CD4-positive, alpha-beta T cell (primary cell): ENCODE data around the gene LIN7C. TPM values are rescaled to one million over a fixed set of nuclear protein-coding genes. Genes with fewer than 3 reads are reported as not detected.
"Not testable (repeated sequence)": the region's sequence is repeated elsewhere in the genome, so short reads cannot be mapped to it uniquely, and the experiment has no call there.

ENCODE experiments used
- ATAC-seq: fragments of 200-7000 bp; cut with Tn5 transposase; one replicate; pipeline ENCODE4 v1.10.0; 2022; ENCODE audit warnings: mild to moderate bottlenecking; ENCODE audit not compliant: poor library complexity
- CTCF ChIA-PET: fragments of 350-600 bp; sonication (Branson Sonifier 250); formaldehyde crosslinking; loops from one replicate; lab custom pipeline; 2021; ENCODE audit warnings: antibody characterized with exemption, inconsistent platforms; lab: Charles Lee
- POLR2A ChIA-PET: fragments of 350-600 bp; sonication (Branson Sonifier 250); formaldehyde crosslinking; loops from one replicate; lab custom pipeline; 2021; ENCODE audit warnings: antibody characterized with exemption, inconsistent platforms; lab: Charles Lee
- DNase-seq, 14 experiments: peaks; one replicate each; pipeline ENCODE4 v3.0.0-alpha.2; 2013 to 2020; ENCODE audit warnings: mixed read lengths in 2 of 14
- H3K27ac ChIP-seq, 2 donors: one replicate each; pipeline versions ENCODE4 v1.5.1 to v1.7.0; 2013; ENCODE audit warnings: low read length in 2 of 2, low read depth in 1 of 2, mild to moderate bottlenecking in 1 of 2
- H3K27me3 ChIP-seq, 2 experiments: 1 replicate in 1 of 2; 2 replicates in 1 of 2; pipeline versions ENCODE4 v1.6.1 to v1.7.0; 2013; ENCODE audit warnings: low read length in 2 of 2, control low read depth in 1 of 2, mild to moderate bottlenecking in 1 of 2, moderate library complexity in 1 of 2; ENCODE audit not compliant: insufficient read depth in 2 of 2, control insufficient read depth in 1 of 2
- H3K36me3 ChIP-seq: one replicate; pipeline ENCODE4 v1.6.1; 2013; ENCODE audit warnings: low read length, control low read depth; ENCODE audit not compliant: insufficient read depth
- H3K4me1 ChIP-seq: one replicate; pipeline ENCODE4 v1.6.1; 2013; ENCODE audit warnings: low read length, control low read depth; ENCODE audit not compliant: insufficient read depth
- H3K4me3 ChIP-seq: one replicate; pipeline ENCODE4 v1.5.1; 2013; ENCODE audit warnings: mild to moderate bottlenecking, low read length, moderate library complexity
- H3K9me3 ChIP-seq, 2 experiments: 1 replicate in 1 of 2; 2 replicates in 1 of 2; pipeline versions ENCODE4 v1.6.1 to v1.7.0; 2013; ENCODE audit warnings: low read length in 2 of 2, mild to moderate bottlenecking in 2 of 2, control low read depth in 1 of 2, moderate library complexity in 1 of 2; ENCODE audit not compliant: control insufficient read depth in 1 of 2, insufficient read depth in 1 of 2
- H3K27ac Mint-ChIP-seq: one replicate; pipeline ENCODE4 v1.8.0; 2020; ENCODE audit warnings: mixed read lengths
- H3K27me3 Mint-ChIP-seq: one replicate; pipeline ENCODE4 v1.8.0; 2021; ENCODE audit warnings: mixed read lengths
- H3K36me3 Mint-ChIP-seq: one replicate; pipeline ENCODE4 v1.8.0; 2021; ENCODE audit warnings: low read depth, mixed read lengths
- H3K4me1 Mint-ChIP-seq: one replicate; pipeline ENCODE4 v1.8.0; 2021; ENCODE audit warnings: low read depth, mixed read lengths
- H3K4me3 Mint-ChIP-seq: one replicate; pipeline ENCODE4 v1.8.0; 2020; ENCODE audit warnings: mild to moderate bottlenecking, mixed read lengths
- H3K9me3 Mint-ChIP-seq: one replicate; pipeline ENCODE4 v1.8.0; 2020; ENCODE audit warnings: mixed read lengths
- intact Hi-C, 2 experiments: fragments of 100-400 bp; cut with DNase I in 1 of 2; cut with micrococcal nuclease in 1 of 2; formaldehyde crosslinking; loops; one replicate each; pipeline versions ENCODE4 v1.15.1 to v1.9.0; 2023 to 2025; cut with DNase I, micrococcal nuclease
- total RNA-seq, 174 experiments: library from RNA in 2 of 174; stranded (reverse) in 2 of 174; gene quantifications; one replicate each; pipeline ENCODE4 v1.2.3 and lab custom pipeline; 2021 to 2026
- TF ChIP-seq, protein P1 (sequence below): fragments of 200-600 bp; IDR thresholded peaks from one replicate; pipeline ENCODE4 v1.8.0; 2022; ENCODE audit warnings: antibody characterized with exemption, mild to moderate bottlenecking

Gene LIN7C
- total RNA-seq, 2 experiments from 2014 or later, result 27.1 to 27.6 TPM

DNA sequence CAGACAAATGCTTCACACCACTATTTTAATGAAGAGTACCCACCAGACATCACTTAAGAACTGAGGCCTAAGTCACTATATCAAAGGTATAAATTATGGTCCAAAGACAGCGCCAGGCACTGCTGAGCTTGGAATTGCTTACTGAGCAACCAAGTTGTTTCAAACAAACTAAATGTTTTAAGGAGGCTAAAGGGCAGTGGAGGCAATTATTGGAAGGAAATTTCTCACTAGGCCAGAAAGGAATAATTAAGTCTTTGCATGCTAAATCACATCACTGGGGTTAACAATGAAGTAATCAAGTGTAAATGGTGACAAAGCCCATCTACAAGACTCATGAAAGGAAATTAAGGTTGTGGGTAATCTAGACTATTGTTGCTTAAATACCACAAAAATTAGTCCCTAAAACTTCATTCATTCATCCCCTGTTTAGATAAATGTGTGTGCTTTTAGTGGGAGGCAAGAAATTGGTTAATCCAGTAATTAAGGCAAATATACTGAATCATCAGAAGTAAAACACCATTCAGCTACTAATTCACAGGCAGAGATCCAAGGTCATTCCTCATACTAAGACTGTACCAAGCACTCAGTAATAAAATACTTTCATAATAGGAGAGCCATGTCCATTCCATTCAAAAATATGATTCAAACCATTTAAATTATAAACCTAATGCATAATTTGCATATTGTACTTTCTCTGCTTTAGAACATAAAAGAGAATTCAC lies 55.2 kb downstream of the LIN7C start:
- H3K9me3 ChIP-seq, result no peaks in the 10 kb centered on the region
- CTCF ChIA-PET, result no interaction called here
- no peaks in the 10 kb centered on the region for H3K9me3 Mint-ChIP-seq

DNA sequence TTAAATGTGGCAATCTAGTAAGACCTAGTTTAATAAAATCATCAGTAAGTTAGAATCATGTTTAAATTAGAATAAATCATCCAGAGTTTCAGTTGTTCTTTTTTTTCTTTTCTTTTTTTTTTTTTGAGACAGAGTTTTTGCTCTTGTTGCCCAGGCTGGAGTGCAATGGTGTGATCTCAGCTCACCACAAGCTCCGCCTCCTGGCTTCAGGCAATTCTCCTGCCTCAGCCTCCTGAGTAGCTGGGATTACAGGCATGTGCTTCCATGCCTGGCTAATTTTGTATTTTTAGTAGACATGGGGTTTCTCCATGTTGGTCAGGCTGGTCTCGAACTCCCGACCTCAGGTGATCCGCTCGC lies 58.4 kb downstream of the LIN7C start:
- H3K9me3 ChIP-seq, H3K36me3 Mint-ChIP-seq, H3K27ac ChIP-seq, H3K4me1 ChIP-seq, DNase-seq, H3K4me1 Mint-ChIP-seq, H3K27me3 Mint-ChIP-seq, H3K9me3 Mint-ChIP-seq, intact Hi-C loops, H3K27ac Mint-ChIP-seq, H3K36me3 ChIP-seq, H3K4me3 ChIP-seq, ATAC-seq, H3K27me3 ChIP-seq, CTCF ChIA-PET, POLR2A ChIA-PET, H3K4me3 Mint-ChIP-seq: not testable (repeated sequence)

More for the DNA sequence above, 55.2 kb downstream of the LIN7C start:
- H3K27ac ChIP-seq, result no peak overlapping the region
- no peak overlapping the region for H3K27ac Mint-ChIP-seq
- POLR2A ChIA-PET, result no interaction called here
- intact Hi-C loops, result no loop called here
- ATAC-seq (no peak), DNase-seq (no peak)
- no peaks in the 10 kb centered on the region for H3K4me1 Mint-ChIP-seq
- no peak overlapping the region for H3K4me3 ChIP-seq
- no peaks in the 10 kb centered on the region for H3K4me1 ChIP-seq
- H3K36me3 ChIP-seq, result no peaks in the 10 kb centered on the region
- H3K4me3 Mint-ChIP-seq, result no peak overlapping the region
- H3K36me3 Mint-ChIP-seq, result no peaks in the 10 kb centered on the region
- H3K27me3 Mint-ChIP-seq, result no peaks in the 10 kb centered on the region
- no peaks in the 10 kb centered on the region for H3K27me3 ChIP-seq
- TF ChIP-seq, protein P1, sequence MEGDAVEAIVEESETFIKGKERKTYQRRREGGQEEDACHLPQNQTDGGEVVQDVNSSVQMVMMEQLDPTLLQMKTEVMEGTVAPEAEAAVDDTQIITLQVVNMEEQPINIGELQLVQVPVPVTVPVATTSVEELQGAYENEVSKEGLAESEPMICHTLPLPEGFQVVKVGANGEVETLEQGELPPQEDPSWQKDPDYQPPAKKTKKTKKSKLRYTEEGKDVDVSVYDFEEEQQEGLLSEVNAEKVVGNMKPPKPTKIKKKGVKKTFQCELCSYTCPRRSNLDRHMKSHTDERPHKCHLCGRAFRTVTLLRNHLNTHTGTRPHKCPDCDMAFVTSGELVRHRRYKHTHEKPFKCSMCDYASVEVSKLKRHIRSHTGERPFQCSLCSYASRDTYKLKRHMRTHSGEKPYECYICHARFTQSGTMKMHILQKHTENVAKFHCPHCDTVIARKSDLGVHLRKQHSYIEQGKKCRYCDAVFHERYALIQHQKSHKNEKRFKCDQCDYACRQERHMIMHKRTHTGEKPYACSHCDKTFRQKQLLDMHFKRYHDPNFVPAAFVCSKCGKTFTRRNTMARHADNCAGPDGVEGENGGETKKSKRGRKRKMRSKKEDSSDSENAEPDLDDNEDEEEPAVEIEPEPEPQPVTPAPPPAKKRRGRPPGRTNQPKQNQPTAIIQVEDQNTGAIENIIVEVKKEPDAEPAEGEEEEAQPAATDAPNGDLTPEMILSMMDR, result no peak

DNA sequence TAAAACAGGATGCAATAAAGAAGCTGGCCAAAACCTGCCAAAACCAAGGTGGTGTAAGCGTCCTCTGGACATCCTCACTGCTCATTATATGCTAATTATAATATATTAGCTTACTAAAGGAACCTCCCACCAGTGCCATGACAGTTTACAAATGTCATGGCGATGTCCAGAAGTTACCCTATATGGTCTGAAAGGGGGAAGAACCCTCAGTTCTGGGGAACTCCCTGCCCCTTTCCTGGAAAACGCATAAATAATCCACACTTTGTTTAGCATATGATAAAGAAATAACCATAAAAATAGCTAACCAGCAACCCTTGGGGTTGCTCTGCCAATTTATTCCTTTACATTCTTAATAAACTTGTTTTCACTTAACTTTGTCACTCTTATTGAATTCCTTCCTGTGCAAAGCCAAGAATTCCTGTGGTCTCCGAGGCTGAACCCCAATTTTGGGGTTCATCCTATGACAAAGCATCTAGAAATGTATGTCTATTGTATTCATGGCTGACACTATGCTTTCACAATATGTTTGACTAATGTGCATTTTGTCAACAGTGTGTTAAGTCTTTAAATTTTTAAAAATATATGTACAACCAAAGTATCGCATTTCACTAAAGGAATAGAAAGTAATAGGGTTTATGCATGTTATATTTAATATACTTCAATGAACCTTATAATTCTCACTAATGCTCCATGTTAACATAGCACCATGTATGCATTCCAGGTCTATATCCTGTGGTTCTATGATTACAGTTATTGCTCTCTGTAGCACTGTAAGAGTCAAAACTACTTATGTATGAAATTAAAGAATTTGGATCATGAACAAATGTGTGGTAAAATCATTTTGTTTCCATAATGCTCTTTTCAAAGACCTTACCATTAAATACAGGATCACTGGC lies 59.0 kb downstream of the LIN7C start:
- Mint-ChIP-seq H3K4me1 (no peaks in the 10 kb centered on the region), H3K27me3 (peaks cover 7% of the 10 kb centered on the region), H3K4me3 (no peak overlapping the region), H3K27ac (no peak overlapping the region), H3K36me3 (no peaks in the 10 kb centered on the region), H3K9me3 (no peaks in the 10 kb centered on the region)
- Histone ChIP-seq H3K4me1 (no peaks in the 10 kb centered on the region), H3K36me3 (no peaks in the 10 kb centered on the region), H3K27me3 (no peaks in the 10 kb centered on the region), H3K27ac (no peak overlapping the region), H3K9me3 (no peaks in the 10 kb centered on the region), H3K4me3 (no peak overlapping the region)
- CTCF ChIA-PET, result no interaction called here
- TF ChIP-seq, protein P1, result no peak
- no peak for DNase-seq
- no peak for ATAC-seq
- POLR2A ChIA-PET, result no interaction called here
- intact Hi-C loops, result no loop called here
